ENCODE results near the gene GALNT14. TPM values are rescaled to one million over a fixed set of nuclear protein-coding genes. Genes with fewer than 3 reads are reported as not detected.

GALNT14 gene
- total and polyA plus RNA-seq, 2 of the 8 experiments (the other 6 are each of a cell fraction or from before 2014, with no cell fraction given) = 13.0 to 13.7 TPM

GRCh38 chr2:31065356-31065755 is 72.9 kb downstream of the GALNT14 start:
- Histone ChIP-seq H3K79me1 (ENCODE audit: low read depth, low read length) (no peaks in the 10 kb centered on the region), H3K36me3 (ENCODE audit: control insufficient read depth in 2 of 4, insufficient read depth in 4 of 4, low read length in 3 of 4) (no peaks in the 10 kb centered on the region), H4K20me1 (replicated peaks in 1 of 2; ENCODE audit: control insufficient read depth in 1 of 2, insufficient read depth in 2 of 2, low read length in 2 of 2) (no peaks in the 10 kb centered on the region), H3K27ac (ENCODE audit: low read depth, low read length) (no peak overlapping the region), H3K4me3 (ENCODE audit: extremely low read depth in 1 of 4, insufficient read depth in 2 of 4, low read depth in 3 of 4, low read length in 4 of 4) (no peak overlapping the region), H3K56ac (replicated peaks; ENCODE audit: insufficient read length, low read depth, low read length) (no peak overlapping the region), H3K9ac (replicated peaks in 1 of 4; ENCODE audit: extremely low read depth in 1 of 4, low read depth in 3 of 4, low read length in 3 of 4) (no peak overlapping the region), H2BK15ac (ENCODE audit: low read length) (no peak overlapping the region), H3K14ac (ENCODE audit: insufficient read length) (no peak overlapping the region), H3K18ac (ENCODE audit: extremely low read depth, low read length) (no peak overlapping the region), H2BK120ac (replicated peaks; ENCODE audit: low read depth, low read length) (no peak overlapping the region), H4K91ac (replicated peaks; ENCODE audit: insufficient read length, low read length) (no peak overlapping the region), H4K5ac (ENCODE audit: insufficient read length, low read depth, low read length) (no peak overlapping the region), H3K23me2 (ENCODE audit: low read depth, low read length) (no peaks in the 10 kb centered on the region), H2AK5ac (ENCODE audit: low read depth, low read length) (no peak overlapping the region), H3K23ac (ENCODE audit: insufficient read length) (no peak overlapping the region), H3K9me3 (ENCODE audit: insufficient read depth in 2 of 2, low read depth in 1 of 2, low read length in 1 of 2) (no peaks in the 10 kb centered on the region), H2BK20ac (ENCODE audit: low read length) (no peak overlapping the region), H3K4ac (replicated peaks; ENCODE audit: insufficient read length, low read depth, low read length) (no peak overlapping the region), H3K4me2 (ENCODE audit: insufficient read depth in 1 of 2, low read depth in 2 of 2, low read length in 2 of 2) (no peak overlapping the region), H2BK12ac (ENCODE audit: low read depth, low read length) (no peak overlapping the region), H3K4me1 (replicated peaks in 1 of 4; ENCODE audit: control insufficient read depth in 3 of 4, insufficient read depth in 4 of 4, low read length in 3 of 4) (peaks cover 0 to 3% (median 0%) of the 10 kb centered on the region in 4 experiments; a peak in 1 of 7 replicates), H2AFZ (ENCODE audit: low read length) (no peak overlapping the region), H3K79me2 (ENCODE audit: control insufficient read depth in 1 of 2, insufficient read depth in 2 of 2, low read length in 2 of 2) (no peaks in the 10 kb centered on the region), H2BK5ac (ENCODE audit: low read depth, low read length) (no peak overlapping the region; the same call in 1 of the 2 replicates), H3K27me3 (replicated peaks in 1 of 4; ENCODE audit: control insufficient read depth in 3 of 4, extremely low read depth in 1 of 4, insufficient read depth in 3 of 4, low read length in 3 of 4) (no peaks in the 10 kb centered on the region), H4K8ac (ENCODE audit: extremely low read depth, insufficient read depth, low read length) (no peak overlapping the region)
- DNase-seq (ENCODE audit: low read depth in 1 of 2, low spot score in 2 of 2) = no peak
- TF ChIP-seq YY1 (IDR thresholded peaks at IDR 0.05; ENCODE audit: low read depth, low read length) (no peak), KDM4A (IDR thresholded peaks at IDR 0.05; ENCODE audit: low read depth, low read length, severe bottlenecking) (no peak), CTCF (IDR thresholded peaks at IDR 0.05; ENCODE audit: control extremely low read depth in 1 of 3, insufficient read depth in 1 of 3, low read depth in 1 of 3, low read length in 3 of 3) (no peak), GTF2F1 (IDR thresholded peaks at IDR 0.05; ENCODE audit: borderline replicate concordance, low read depth, low read length) (no peak), CBX8 (IDR thresholded peaks at IDR 0.05; ENCODE audit: borderline replicate concordance, low read depth, low read length) (no peak), SRF (IDR thresholded peaks at IDR 0.05; ENCODE audit: low read depth, low read length) (no peak), RAD21 (IDR thresholded peaks at IDR 0.05 in 1 of 2, conservative IDR thresholded peaks at IDR 0.05 in 1 of 2; ENCODE audit: low read depth in 2 of 2, low read length in 2 of 2) (no peak)
- FAIRE-seq = no peak
- WGBS, 2 experiments (ENCODE audit: extremely low coverage in 1 of 2, insufficient coverage in 1 of 2, insufficient read length in 1 of 2, insufficient replicate concordance in 2 of 2, low coverage in 1 of 2, low lambda C conversion rate in 2 of 2, missing lambda C conversion rate in 1 of 2) = 86% methylated on average over 5 of the region's 5 CpGs; no CpG with 5 or more reads in 1 of the 2 experiments
- ChIA-PET POLR2A (ENCODE audit: partially characterized antibody) (no interaction called here), CTCF (ENCODE audit: partially characterized antibody) (interaction anchor here (0.9 to 4.8 kb wide), 3 partner anchors 10 to 103 kb away, joined by 3 to 21 read pairs (median 3); no protein-coding TSS in a partner anchor)

All from H1 (cell line).